Thyroid gland (tissue), 4 donors: Measurements from ENCODE around the gene CGRRF1.

Experiments
- POLR2A ChIP-seq, 2 donors: fragments of 450-650 bp; IDR thresholded peaks; one replicate each; pipeline ENCODE4 v1.6.1; 2017; ENCODE audit warnings: antibody characterized with exemption in 2 of 2, mild to moderate bottlenecking in 2 of 2, moderate library complexity in 1 of 2
- TF ChIP-seq, protein P1 (sequence below), 6 experiments: fragments of 200-600 bp in 3 of 6; fragments of 450-650 bp in 3 of 6; sonication (generic) in 3 of 6; IDR thresholded peaks; one replicate each; pipeline ENCODE4 v1.5.1; 2016 to 2019; ENCODE audit warnings: antibody characterized with exemption in 6 of 6, mild to moderate bottlenecking in 2 of 6, inconsistent platforms in 1 of 6, moderate library complexity in 1 of 6

DNA sequence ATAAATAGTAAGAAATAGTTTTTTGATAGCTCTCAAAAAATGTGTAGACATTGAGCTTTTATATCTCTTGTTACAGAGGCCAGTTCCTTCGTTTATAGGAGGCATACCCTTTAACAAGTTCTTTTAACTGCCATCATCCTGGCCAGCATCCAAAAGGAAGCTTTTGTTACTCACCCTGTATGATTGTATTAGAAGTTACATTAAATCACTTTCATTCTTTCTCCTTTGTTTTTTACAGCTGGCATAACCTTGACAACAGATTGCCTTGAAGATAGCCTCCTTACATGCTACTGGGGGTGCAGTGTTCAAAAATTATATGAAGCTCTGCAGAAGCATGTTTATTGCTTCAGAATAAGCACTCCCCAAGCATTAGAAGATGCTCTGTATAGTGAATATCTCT lies 20.1 kb downstream of the CGRRF1 start:
- TF ChIP-seq, protein P1, sequence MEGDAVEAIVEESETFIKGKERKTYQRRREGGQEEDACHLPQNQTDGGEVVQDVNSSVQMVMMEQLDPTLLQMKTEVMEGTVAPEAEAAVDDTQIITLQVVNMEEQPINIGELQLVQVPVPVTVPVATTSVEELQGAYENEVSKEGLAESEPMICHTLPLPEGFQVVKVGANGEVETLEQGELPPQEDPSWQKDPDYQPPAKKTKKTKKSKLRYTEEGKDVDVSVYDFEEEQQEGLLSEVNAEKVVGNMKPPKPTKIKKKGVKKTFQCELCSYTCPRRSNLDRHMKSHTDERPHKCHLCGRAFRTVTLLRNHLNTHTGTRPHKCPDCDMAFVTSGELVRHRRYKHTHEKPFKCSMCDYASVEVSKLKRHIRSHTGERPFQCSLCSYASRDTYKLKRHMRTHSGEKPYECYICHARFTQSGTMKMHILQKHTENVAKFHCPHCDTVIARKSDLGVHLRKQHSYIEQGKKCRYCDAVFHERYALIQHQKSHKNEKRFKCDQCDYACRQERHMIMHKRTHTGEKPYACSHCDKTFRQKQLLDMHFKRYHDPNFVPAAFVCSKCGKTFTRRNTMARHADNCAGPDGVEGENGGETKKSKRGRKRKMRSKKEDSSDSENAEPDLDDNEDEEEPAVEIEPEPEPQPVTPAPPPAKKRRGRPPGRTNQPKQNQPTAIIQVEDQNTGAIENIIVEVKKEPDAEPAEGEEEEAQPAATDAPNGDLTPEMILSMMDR (IDR thresholded peaks at IDR 0.05), result no peak
- no peak for TF ChIP-seq POLR2A (IDR thresholded peaks at IDR 0.05)
